Breast epithelium (tissue), 4 donors: Measurements from ENCODE around the gene ITPRID2. TPM values are rescaled to one million over a fixed set of nuclear protein-coding genes. Genes with fewer than 3 reads are reported as not detected.

Source experiments
- DNase-seq, 2 donors: peaks; one replicate each; pipeline ENCODE4 v3.0.0-alpha.2; 2019; ENCODE audit warnings: low spot score in 2 of 2
- H3K27ac ChIP-seq, 2 donors: fragments of 200-600 bp; sonication (generic) in 1 of 2; one replicate each; pipeline ENCODE4 v1.5.1; 2016 to 2019; ENCODE audit warnings: mild to moderate bottlenecking in 1 of 2
- H3K27me3 ChIP-seq, 2 donors: fragments of 200-600 bp; sonication (generic) in 1 of 2; one replicate each; pipeline versions ENCODE4 v1.5.1 to v1.6.0; 2017 to 2019; ENCODE audit warnings: control low read depth in 1 of 2, mild to moderate bottlenecking in 1 of 2
- H3K36me3 ChIP-seq: fragments of 200-600 bp; one replicate; pipeline ENCODE4 v1.5.1; 2019
- H3K4me1 ChIP-seq, 2 donors: fragments of 200-600 bp; sonication (generic); one replicate each; pipeline ENCODE4 v1.5.1; 2016 to 2019; ENCODE audit warnings: control low read depth in 1 of 2
- H3K4me3 ChIP-seq, 3 donors: fragments of 200-600 bp; sonication (generic); 1 replicate in 2 of 3; 2 replicates in 1 of 3; pipeline ENCODE4 v1.5.1; 2016 to 2019; ENCODE audit warnings: mild to moderate bottlenecking in 3 of 3, moderate library complexity in 2 of 3
- H3K9me3 ChIP-seq, 2 donors: fragments of 200-600 bp; sonication (generic) in 1 of 2; one replicate each; pipeline ENCODE4 v1.5.1; 2016 to 2019; ENCODE audit warnings: control low read depth in 1 of 2
- POLR2A ChIP-seq: fragments of 450-650 bp; IDR thresholded peaks from one replicate; pipeline ENCODE4 v1.6.1; 2016; ENCODE audit warnings: antibody characterized with exemption, mild to moderate bottlenecking, moderate library complexity
- POLR2AphosphoS5 ChIP-seq, 3 donors: sonication (generic); formaldehyde crosslinking; IDR thresholded peaks; one replicate each; pipeline ENCODE4 v1.6.1; 2017; ENCODE audit warnings: antibody characterized with exemption in 3 of 3
- intact Hi-C: fragments of 100-400 bp; cut with DNase I; formaldehyde crosslinking; loops from one replicate; pipeline ENCODE4 v1.15.1; 2023; ENCODE audit warnings: low total_unique reads
- total RNA-seq, 3 donors: library from RNA; depleted of rRNA; stranded (reverse); fragments of >200 nt; gene quantifications; one replicate each; pipeline ENCODE4 v1.1.0, GENCODE V29; 2016
- TF ChIP-seq, protein P1 (sequence below), 3 donors: fragments of 450-650 bp; IDR thresholded peaks; one replicate each; pipeline ENCODE4 v1.5.1; 2016 to 2017; ENCODE audit warnings: antibody characterized with exemption in 3 of 3, mild to moderate bottlenecking in 3 of 3, moderate library complexity in 3 of 3

ITPRID2 gene
- total RNA-seq, 3 donors from 2014 or later: 67.2 to 170 (median 98.9) TPM

DNA sequence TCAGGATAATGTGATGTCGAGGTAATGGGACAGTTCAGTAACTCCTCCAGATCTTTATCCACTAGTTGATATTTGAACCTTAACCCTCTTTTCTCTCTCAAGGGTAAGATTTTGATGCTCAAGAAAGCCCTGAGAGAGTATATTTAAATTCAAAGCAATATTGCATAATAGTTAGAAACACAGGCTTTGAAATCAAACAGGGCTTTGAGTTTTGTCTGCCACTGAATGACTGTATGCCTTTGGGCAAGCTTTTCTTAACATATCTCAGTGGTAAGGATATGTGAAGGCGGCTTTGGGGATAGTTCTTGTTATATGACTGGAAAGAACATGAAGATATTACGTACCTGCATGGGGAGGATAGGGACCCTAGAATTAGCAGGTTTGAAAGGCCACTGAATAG, 11.1 kb downstream of the ITPRID2 start:
- Histone ChIP-seq H3K27ac (no peak overlapping the region), H3K27me3 (no peaks in the 10 kb centered on the region), H3K4me3 (no peak overlapping the region), H3K9me3 (no peaks in the 10 kb centered on the region), H3K4me1 (no peaks in the 10 kb centered on the region), H3K36me3 (peaks cover 17% of the 10 kb centered on the region)
- TF ChIP-seq, protein P1, sequence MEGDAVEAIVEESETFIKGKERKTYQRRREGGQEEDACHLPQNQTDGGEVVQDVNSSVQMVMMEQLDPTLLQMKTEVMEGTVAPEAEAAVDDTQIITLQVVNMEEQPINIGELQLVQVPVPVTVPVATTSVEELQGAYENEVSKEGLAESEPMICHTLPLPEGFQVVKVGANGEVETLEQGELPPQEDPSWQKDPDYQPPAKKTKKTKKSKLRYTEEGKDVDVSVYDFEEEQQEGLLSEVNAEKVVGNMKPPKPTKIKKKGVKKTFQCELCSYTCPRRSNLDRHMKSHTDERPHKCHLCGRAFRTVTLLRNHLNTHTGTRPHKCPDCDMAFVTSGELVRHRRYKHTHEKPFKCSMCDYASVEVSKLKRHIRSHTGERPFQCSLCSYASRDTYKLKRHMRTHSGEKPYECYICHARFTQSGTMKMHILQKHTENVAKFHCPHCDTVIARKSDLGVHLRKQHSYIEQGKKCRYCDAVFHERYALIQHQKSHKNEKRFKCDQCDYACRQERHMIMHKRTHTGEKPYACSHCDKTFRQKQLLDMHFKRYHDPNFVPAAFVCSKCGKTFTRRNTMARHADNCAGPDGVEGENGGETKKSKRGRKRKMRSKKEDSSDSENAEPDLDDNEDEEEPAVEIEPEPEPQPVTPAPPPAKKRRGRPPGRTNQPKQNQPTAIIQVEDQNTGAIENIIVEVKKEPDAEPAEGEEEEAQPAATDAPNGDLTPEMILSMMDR (IDR thresholded peaks at IDR 0.05): no peak
- TF ChIP-seq POLR2AphosphoS5 (IDR thresholded peaks at IDR 0.05) (no peak), POLR2A (no peak)
- DNase-seq: no peak
- intact Hi-C loops: no loop called here

- Histone ChIP-seq H3K9me3 (no peaks in the 10 kb centered on the region), H3K4me1 (no peaks in the 10 kb centered on the region), H3K27me3 (no peaks in the 10 kb centered on the region), H3K4me3 (no peak overlapping the region), H3K27ac (no peak overlapping the region), H3K36me3 (peaks cover 17% of the 10 kb centered on the region)
- DNase-seq: no peak
- intact Hi-C loops: no loop called here
- TF ChIP-seq, protein P1 (IDR thresholded peaks at IDR 0.05): peak; percentile 20 to 33 (median 28)
- no peak for TF ChIP-seq POLR2AphosphoS5 (IDR thresholded peaks at IDR 0.05)
- TF ChIP-seq POLR2A: no peak
Observed at GRCh38 chr2:181904022-181904632, 12.6 kb downstream of the ITPRID2 start.

DNA sequence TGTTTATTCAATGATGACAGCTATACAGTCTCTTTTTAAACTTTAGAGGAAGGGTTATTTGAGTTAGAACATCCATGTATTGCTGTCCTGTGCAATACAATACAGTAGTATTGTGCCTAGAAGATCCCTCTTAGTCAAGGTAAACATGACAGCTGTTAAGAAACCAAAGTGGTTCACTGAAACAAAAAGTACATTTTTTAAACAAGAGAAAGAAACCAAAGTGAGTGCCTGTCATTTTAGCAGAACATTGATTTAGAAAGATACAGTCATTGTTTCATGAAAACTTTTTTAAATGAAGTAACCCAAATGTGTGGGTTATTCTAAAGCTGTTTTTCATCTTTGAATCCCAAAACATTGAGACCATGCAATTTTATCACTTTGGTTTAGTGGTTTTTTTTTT, 15.5 kb downstream of the ITPRID2 start:
- no peaks in the 10 kb centered on the region for H3K4me1 ChIP-seq
- peaks cover 7% of the 10 kb centered on the region for H3K36me3 ChIP-seq

DNA sequence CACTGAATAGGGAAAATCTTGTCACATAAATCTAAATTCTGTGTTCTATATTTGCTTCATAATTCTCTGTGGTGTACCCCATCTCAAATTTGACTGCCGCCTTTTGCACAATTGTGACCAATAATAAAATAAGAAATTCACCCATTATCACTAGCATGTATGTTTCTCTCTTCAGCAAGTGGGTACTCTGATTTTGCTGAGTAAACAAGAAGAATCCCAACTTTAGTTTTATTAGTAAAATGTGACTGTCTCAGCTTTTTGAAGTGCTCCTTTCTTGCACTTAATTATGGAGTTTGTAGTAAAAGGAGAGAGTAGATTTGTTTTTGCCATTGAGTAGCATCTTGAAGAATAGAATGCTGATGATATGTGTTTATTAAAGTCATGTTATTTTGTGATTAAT, 16.1 kb downstream of the ITPRID2 start:
- DNase-seq: no peak
- H3K36me3 ChIP-seq: peaks cover 5% of the 10 kb centered on the region
- H3K27me3 ChIP-seq: no peaks in the 10 kb centered on the region
- H3K27ac ChIP-seq: no peak overlapping the region
- intact Hi-C loops: no loop called here
- no peaks in the 10 kb centered on the region for H3K9me3 ChIP-seq
- TF ChIP-seq POLR2AphosphoS5 (IDR thresholded peaks at IDR 0.05): no peak
- TF ChIP-seq POLR2A: no peak
- TF ChIP-seq, protein P1 (IDR thresholded peaks at IDR 0.05): no peak
- H3K4me3 ChIP-seq: no peak overlapping the region
- H3K4me1 ChIP-seq: no peaks in the 10 kb centered on the region

More for the DNA sequence above, 15.5 kb downstream of the ITPRID2 start:
- DNase-seq: no peak
- TF ChIP-seq POLR2A: no peak
- TF ChIP-seq, protein P1 (IDR thresholded peaks at IDR 0.05): no peak
- no peak for TF ChIP-seq POLR2AphosphoS5 (IDR thresholded peaks at IDR 0.05)
- no peaks in the 10 kb centered on the region for H3K27me3 ChIP-seq
- no peak overlapping the region for H3K27ac ChIP-seq
- H3K9me3 ChIP-seq: no peaks in the 10 kb centered on the region
- intact Hi-C loops: no loop called here
- H3K4me3 ChIP-seq: no peak overlapping the region

DNA sequence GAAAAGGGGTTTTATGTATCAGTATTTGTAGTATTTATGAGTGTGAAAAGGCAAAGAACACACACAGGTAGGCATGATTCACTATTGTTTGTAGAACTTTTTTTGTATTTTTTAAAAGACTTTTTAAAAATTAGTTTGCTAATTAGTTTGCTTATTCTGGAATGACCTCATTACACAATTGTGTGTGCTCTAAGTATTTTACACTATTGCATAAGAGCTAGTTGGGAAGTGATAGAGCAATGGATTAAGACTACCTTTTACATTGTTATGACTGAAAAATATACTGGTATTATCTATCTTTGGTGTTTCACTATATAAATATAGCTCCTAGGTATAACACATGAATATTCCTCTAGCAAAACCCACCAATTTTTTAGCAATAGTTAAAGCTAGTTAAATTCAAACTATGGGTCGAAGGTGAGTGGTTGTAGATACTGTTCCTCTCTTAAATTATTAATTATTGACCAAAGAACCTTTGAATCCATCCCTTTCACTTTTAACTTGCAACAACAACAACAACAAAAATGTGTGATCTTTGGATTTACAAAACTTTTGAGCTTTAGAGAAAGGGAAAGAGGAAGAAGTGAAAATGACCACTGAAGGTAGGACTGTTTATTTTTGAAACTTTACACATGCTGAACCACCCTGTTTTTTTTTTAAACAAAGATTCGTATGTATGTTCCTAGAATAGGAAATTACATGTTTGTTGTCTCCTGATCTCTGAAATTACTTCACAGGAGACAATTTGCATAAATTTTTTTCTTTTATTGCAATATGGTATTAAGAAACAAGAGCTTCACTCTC, 18.7 kb downstream of the ITPRID2 start:
- Histone ChIP-seq H3K9me3 (no peaks in the 10 kb centered on the region), H3K27me3 (no peaks in the 10 kb centered on the region), H3K36me3 (peaks cover 5% of the 10 kb centered on the region), H3K27ac (no peak overlapping the region), H3K4me3 (no peak overlapping the region), H3K4me1 (no peaks in the 10 kb centered on the region)
- intact Hi-C loops: no loop called here
- DNase-seq: no peak
- no peak for TF ChIP-seq POLR2AphosphoS5 (IDR thresholded peaks at IDR 0.05)
